Cardiac septum (tissue), 1 donor: ENCODE results near the gene TBC1D21. TPM values are rescaled to one million over a fixed set of nuclear protein-coding genes. Genes with fewer than 3 reads are reported as not detected.
A peak's percentile ranks its signal among the peaks of the same experiment; 100 is the strongest.

Source experiments
- DNase-seq: peaks from one replicate; pipeline ENCODE4 v3.0.0-alpha.2; 2020; ENCODE audit warnings: low spot score
- intact Hi-C: fragments of 100-400 bp; cut with DNase I; formaldehyde crosslinking; loops from one replicate; pipeline ENCODE4 v1.14.0; 2022
- total RNA-seq: library from RNA; stranded (reverse); fragmentation: NEBNext Ultra II Directional; extraction: Animal tissue kit (Norgen Biotek cat#: 25700); gene quantifications from one replicate; pipeline ENCODE4 v1.2.1, GENCODE V29; 2021
- donor health status: DM: no; HTN: no; CAD: no.

The TBC1D21 gene
- total RNA-seq, 1 donor from 2014 or later = not detected

DNA sequence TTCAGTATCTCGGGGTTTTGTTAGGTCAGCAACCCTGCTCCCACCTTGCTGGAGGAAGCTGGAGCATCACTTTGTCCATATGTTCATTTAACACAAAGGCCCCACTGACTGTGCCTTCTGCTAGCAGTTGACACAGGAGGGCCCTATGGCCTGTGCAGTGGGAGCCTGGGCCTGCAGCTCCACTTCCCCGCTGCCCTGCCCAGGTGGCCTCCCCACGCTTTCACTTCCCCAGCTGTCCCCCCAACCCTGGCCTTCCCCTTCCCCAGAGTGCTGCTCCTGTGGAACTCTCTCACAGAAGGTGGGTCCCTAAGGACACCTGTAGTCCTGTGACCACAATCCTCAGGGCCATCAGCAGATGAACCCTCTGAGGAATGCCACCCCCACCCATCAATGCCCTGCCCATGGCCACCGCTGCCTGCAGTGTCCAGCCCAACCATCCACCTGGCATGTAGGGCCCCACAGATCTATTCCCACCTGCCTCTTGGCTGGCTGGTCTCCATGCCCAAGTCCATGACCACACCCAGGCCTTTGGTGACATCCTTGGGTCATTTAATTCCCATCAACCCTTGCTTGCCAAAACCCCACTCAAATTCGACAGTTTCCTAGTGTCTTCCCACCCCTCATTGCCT is 13.5 kb downstream of the TBC1D21 start:
- peak; percentile 38 for DNase-seq
- intact Hi-C loops = no loop called here

DNA sequence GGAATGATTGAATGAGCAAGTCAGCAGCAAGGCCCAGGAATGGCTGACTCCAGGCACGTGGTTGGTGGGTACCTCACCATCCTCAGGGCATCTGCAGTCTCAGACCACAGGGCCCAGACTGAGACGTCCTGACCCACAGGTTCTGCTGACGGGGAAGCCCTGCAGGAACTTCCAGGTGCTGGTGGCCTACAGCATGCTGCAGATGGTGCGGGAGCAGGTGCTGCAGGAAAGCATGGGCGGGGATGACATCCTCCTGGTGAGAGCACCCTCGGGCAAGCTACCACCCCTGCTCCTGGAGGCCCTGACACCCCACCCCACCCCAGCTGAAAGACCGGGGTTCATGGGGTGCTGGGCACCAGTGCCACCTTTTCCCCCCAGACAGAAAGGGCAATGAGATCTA is 14.1 kb downstream of the TBC1D21 start:
- peak; percentile 54 for DNase-seq
- intact Hi-C loops = no loop called here

DNA sequence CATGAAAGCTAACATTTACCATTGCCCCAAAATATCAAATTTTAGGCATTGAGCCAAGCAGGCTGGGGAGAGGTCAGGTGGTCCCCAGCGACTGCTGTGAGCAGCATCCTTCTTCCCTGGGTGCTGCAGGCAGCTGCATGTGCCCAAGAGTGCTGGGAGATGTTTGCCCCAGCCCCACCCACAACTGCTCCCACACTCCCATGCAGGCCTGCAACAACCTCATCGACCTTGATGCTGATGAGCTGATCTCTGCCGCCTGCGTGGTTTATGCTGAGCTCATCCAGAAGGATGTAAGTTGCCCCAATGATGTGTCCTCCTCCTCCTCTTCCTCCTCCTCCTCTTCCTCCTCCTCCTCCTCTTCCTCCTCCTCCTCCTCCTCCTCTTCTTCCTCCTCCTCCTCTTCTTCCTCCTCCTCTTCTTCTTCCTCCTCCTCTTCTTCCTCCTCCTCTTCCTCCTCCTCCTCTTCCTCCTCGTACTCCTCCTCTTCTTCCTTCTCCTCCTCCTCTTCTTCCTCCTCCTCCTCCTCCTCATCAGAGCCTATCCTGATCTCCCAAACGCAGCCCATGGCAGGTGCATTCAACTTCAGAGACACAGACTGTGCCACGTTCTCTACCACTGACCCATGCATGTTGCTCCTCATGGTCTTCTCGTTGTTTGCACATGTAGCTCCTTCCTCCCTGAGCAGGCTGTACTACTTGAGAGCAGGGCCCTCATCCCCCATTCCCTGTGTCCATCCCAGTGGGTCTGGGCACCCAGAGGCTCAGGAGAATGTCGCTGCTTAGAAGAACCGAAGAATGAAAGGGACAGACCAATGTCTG is 15.1 kb downstream of the TBC1D21 start:
- intact Hi-C loops = no loop called here
- DNase-seq = peak; percentile 49

- DNase-seq = peak; percentile 35
- intact Hi-C loops = no loop called here
These were observed 15.8 kb downstream of the TBC1D21 start for GRCh38 chr15:73889053-73889761.

DNA sequence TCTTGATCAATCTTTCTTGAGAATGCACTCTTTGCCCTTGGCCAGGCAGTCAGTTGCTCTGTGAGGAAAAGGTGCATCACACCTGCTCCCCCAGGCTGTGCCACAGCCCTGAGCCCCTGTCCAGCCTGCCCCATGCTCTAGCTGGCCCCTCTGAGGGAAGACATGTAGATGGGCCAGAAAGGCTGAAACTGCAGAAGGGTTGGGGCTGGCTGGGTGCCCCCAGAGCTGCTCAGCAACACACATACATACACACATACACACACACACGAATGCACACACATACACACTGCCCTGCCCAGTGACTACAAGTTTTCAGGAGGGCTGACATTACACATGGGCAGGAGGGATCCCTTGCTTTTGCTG is 16.4 kb downstream of the TBC1D21 start:
- intact Hi-C loops = no loop called here
- peak; percentile 14 for DNase-seq

DNA sequence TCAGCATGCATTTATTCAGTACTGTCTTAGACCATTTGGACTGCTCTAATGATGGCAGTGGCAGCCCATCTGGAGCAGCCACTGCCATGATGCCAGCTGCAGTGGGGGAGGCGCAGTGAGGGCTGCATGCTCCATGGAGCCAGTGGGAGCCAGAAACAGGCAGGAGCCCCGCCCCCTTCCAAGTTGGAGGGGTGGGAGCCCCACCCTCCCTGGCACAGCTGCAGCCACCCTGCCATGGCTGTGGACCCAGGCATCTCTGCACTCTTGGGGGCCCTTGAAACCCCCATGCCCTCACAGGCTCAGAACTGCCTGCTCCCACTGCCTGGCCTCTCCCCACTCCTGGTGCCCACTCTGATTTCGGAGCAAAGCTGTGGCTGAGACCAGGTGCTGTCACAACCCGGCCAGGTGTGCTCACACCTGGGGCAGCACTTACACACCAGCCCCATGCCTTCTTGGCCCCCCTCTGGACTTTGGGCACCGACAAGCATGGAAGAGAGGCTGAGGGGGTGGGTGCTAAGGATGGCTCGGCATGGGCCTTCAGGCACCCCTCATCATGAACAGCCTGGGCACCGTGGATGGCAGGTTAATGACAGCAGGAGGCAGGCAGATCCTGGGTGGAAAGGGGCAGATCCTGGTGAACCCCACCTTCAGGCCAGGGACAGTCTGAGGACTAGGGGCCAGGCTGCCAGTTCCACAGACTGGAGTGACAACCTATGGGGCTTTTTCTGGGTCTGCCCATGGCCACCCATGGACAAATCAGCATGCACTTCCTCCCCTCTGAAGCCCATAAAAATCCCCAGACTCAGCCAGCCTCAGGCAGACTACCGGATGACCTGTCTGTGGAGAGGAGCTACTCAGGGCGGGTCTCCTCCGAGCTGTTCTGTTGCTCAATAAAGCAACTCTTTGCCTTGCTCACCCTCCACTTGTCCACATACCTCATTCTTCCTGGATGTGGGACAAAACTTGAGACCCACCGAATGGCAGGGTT is 18.3 kb downstream of the TBC1D21 start:
- peak; percentile 63 for DNase-seq
- intact Hi-C loops = no loop called here

DNA sequence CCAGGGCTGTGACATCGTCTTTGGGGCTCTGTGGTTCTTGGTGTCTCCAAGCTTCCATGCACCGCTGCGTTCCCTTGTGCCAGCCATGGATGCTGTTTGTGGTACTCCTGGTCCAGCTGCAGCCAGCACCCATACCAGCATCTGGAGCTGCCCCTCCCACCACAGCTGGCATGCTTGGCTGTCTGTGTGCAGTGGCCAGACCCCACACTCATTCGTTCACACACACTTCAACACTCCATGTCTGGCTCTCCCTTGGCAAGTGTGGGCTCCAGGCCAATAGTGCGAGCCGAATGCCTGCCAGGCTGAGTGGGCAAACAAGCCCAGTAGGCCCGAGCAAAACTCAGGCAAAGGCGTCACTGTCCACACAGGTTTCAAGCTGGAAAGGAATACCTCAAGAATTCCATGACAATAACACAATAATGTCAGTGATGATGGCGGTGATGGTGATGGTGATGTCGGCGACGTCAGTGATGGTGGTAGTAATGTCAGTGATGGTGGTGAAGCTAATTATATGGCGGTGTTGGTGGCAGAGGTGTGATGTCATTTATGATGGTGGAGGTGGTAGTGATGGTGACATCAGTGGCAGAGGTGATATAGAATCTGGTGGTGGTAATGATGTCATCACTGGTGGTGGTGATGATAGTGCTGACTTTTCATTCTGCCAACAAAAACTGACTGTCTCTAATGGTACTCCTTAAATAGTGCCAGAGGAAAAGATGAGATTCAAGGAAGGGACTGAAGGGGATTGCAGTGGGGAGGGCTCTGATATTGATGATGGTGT is 19.3 kb downstream of the TBC1D21 start:
- DNase-seq = peak; percentile 46
- intact Hi-C loops = no loop called here

DNA sequence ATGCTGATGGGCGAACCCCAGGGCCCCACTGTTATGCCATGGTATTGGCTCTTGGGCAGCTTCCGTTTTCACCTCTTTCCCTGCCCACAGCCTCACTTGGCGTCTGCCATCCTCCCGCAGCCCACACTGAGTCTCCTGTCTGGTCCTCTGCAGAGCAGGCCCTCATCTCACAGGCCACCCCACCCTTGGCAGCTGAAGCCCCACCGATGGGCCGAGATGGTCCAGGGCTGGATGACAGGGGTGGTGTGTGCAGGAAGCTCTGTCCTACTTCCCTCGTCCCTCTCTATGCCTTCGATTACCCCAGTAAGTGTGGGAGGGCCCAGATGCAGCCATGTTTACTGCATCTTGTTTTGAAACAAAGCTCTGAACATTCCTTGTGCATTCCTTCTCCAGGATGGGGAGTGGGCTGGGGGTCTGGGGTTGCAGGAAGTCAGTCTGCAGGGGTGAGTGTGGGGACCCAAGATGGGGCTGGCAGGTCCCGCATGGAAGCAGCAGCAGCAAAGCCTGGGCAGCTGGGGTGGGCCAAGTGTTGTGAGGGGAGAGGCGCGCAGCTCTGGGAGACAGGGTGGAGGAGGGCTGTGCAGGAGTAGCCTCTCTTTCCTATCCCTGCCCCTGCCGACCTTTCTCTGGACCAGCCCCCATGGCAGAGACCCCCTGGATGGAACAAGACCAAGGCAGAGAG is 20.9 kb downstream of the TBC1D21 start:
- intact Hi-C loops = no loop called here
- peak; percentile 47 for DNase-seq

GRCh38 chr15:73897441-73898261 is 24.3 kb downstream of the TBC1D21 start:
- intact Hi-C loops = no loop called here
- DNase-seq = peak; percentile 91

GRCh38 chr15:73899197-73900094 is 26.1 kb downstream of the TBC1D21 start:
- intact Hi-C loops = no loop called here
- DNase-seq = peak; percentile 71

DNA sequence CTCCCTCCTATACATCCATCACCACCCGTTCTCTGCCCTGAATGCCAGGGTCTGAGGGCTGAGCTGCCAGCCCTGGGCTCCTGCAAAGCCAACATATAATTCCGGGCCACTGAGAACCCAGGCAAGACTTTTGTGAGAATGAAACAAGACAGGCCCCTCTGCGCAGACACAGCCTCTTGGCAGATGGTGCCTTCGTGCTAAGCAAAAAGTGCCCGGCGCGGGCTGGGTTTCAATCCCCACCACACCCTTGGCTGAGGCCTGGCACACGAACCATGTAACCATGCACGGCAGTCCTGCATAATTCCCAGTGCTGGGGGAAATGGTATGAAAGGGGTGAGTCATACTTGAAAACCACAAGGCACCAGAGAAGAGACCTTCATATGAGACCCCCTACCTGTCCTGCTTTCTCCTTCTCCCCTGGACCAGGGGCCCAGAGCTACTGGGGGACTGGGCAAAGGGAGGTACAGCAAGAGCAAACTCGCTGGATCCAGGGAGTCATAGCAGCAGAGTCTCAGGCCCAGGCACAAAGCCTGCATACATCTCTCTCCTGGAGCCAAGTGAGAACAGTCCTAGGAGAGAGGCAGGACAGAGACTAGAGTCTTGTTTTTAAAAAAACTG is 26.8 kb downstream of the TBC1D21 start:
- peak; percentile 15 for DNase-seq
- intact Hi-C loops = no loop called here

- intact Hi-C loops = no loop called here
- DNase-seq = peak; percentile 14
These were observed 27.9 kb downstream of the TBC1D21 start for GRCh38 chr15:73901126-73901810.

- intact Hi-C loops = no loop called here
- DNase-seq = peak; percentile 56
These were observed 29.0 kb downstream of the TBC1D21 start for GRCh38 chr15:73902121-73903020.

DNA sequence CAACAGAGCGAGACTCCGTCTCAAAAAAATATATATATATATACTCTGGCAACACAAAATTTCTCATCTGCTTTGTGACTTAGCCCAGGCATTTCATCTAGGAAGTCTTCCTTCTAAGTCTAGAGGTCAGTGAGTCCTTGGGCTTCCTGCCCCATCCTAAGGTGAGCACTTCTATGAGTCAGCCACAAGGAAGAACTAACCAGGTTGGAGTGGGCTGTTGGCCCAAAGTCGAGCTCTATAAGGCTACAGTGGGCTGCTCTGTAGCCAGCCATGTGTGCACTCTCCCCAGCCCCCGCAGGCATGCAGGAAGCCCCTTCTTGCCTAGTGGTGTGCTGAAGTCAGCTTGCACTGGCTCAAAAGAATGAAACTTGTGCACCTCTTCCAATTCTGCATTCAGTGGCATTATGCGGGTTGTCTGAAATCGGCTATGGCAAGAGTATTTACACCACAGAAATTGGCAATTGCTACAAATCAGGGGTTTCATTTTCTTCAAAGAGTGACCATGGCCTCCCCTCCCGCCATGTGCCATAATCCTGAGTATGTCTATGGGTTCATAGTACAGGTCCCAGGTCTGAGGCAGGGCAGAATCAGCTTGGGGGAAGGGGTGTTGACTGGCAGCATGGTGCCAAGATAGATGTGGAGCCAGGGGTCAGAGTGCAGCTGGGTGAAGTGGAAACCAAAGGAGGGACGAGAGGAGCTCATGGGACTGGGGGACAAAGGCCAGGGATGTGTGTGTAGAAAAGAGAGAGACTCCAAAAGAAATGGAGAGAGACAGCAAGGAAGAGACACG is 30.9 kb downstream of the TBC1D21 start:
- DNase-seq = no peak
- intact Hi-C loops = no loop called here
